ENCODE measurements around the gene SEC61A1. TPM values are rescaled to one million over a fixed set of nuclear protein-coding genes. Genes with fewer than 3 reads are reported as not detected.

The SEC61A1 gene
- total RNA-seq, 1 donor from 2014 or later, result 92.8 TPM

DNA sequence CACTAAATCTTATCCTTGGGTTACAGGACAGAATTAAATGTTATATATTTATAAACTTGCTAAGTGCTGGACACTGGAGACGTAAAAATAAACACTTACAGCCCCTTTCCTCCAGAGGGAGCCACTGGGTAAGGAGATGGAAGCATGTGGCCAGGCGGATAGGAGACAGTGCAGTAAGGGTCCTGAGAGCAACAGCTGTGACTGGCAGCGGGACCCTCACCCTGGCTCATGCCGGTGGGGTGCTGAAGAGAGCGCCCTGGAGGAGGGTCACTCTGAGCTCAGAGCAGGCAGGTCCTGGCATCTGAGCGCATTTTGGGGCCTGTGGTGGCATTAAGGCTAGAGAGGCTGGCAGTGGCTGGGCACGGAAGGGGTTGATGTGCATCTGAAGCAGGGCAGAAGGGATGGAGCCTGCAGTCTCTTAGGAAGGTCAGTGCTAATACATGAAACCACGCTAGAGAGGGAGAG is 16.0 kb downstream of the SEC61A1 start:
- no peak for TF ChIP-seq POLR2A (IDR thresholded peaks at IDR 0.05)
- TF ChIP-seq POLR2AphosphoS5 (IDR thresholded peaks at IDR 0.05; ENCODE audit: insufficient read depth in 1 of 2, low read depth in 1 of 2), result no peak
- TF ChIP-seq, protein P1, sequence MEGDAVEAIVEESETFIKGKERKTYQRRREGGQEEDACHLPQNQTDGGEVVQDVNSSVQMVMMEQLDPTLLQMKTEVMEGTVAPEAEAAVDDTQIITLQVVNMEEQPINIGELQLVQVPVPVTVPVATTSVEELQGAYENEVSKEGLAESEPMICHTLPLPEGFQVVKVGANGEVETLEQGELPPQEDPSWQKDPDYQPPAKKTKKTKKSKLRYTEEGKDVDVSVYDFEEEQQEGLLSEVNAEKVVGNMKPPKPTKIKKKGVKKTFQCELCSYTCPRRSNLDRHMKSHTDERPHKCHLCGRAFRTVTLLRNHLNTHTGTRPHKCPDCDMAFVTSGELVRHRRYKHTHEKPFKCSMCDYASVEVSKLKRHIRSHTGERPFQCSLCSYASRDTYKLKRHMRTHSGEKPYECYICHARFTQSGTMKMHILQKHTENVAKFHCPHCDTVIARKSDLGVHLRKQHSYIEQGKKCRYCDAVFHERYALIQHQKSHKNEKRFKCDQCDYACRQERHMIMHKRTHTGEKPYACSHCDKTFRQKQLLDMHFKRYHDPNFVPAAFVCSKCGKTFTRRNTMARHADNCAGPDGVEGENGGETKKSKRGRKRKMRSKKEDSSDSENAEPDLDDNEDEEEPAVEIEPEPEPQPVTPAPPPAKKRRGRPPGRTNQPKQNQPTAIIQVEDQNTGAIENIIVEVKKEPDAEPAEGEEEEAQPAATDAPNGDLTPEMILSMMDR (IDR thresholded peaks at IDR 0.05), result no peak
- Histone ChIP-seq H3K27me3 (no peaks in the 10 kb centered on the region), H3K4me1 (no peaks in the 10 kb centered on the region), H3K4me3 (no peak overlapping the region), H3K9me3 (no peaks in the 10 kb centered on the region), H3K36me3 (peaks cover 0 to 78% of the 10 kb centered on the region in 2 donors), H3K27ac (no peak overlapping the region)
- no peak for DNase-seq (ENCODE audit: extremely low spot score in 2 of 2)
- intact Hi-C loops (cut with DNase I), result no loop called here

DNA sequence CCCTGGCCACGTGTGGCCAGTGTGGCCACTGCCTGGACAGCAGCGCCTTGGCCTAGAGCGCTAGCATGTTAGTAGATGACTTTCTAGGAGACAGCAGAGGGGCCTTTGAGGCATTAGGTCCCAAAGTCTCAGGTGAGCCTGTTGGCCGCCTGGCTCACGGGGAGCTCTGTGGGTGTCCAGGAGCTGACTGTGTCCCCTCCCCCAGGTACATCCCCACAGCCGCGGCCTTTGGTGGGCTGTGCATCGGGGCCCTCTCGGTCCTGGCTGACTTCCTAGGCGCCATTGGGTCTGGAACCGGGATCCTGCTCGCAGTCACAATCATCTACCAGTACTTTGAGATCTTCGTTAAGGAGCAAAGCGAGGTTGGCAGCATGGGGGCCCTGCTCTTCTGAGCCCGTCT is 17.0 kb downstream of the SEC61A1 start:
- peaks cover 0 to 67% of the 10 kb centered on the region in 2 donors for H3K36me3 ChIP-seq
- no peaks in the 10 kb centered on the region for H3K9me3 ChIP-seq
- TF ChIP-seq, protein P1 (IDR thresholded peaks at IDR 0.05), result no peak
- TF ChIP-seq POLR2A (IDR thresholded peaks at IDR 0.05) (no peak), POLR2AphosphoS5 (IDR thresholded peaks at IDR 0.05; ENCODE audit: insufficient read depth in 1 of 2, low read depth in 1 of 2) (no peak)

DNA sequence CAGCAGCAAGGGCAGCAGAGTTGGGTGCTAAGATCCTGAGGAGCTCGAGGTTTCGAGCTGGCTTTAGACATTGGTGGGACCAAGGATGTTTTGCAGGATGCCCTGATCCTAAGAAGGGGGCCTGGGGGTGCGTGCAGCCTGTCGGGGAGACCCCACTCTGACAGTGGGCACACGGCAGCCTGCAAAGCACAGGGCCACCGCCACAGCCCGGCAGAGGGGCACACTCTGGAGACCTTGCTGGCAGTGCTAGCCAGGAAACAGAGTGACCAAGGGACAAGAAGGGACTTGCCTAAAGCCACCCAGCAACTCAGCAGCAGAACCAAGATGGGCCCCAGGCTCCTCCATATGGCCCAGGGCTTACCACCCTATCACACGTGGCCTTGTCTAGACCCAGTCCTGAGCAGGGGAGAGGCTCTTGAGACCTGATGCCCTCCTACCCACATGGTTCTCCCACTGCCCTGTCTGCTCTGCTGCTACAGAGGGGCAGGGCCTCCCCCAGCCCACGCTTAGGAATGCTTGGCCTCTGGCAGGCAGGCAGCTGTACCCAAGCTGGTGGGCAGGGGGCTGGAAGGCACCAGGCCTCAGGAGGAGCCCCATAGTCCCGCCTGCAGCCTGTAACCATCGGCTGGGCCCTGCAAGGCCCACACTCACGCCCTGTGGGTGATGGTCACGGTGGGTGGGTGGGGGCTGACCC is 18.8 kb downstream of the SEC61A1 start:
- H3K9me3 ChIP-seq, result no peaks in the 10 kb centered on the region
- intact Hi-C loops (cut with DNase I), result no loop called here
- H3K27me3 ChIP-seq, result no peaks in the 10 kb centered on the region
- no peak overlapping the region for H3K4me3 ChIP-seq
- H3K36me3 ChIP-seq, result peaks cover 0 to 49% of the 10 kb centered on the region in 2 donors
- peaks cover 6% of the 10 kb centered on the region for H3K4me1 ChIP-seq
- peak; percentile 81 to 86 for DNase-seq (ENCODE audit: extremely low spot score in 2 of 2)
- H3K27ac ChIP-seq, result no peak overlapping the region
- TF ChIP-seq POLR2A (IDR thresholded peaks at IDR 0.05), result no peak
- TF ChIP-seq, protein P1 (IDR thresholded peaks at IDR 0.05), result no peak
- no peak for TF ChIP-seq POLR2AphosphoS5 (IDR thresholded peaks at IDR 0.05; ENCODE audit: insufficient read depth in 1 of 2, low read depth in 1 of 2)

More for the DNA sequence above, 17.0 kb downstream of the SEC61A1 start:
- intact Hi-C loops (cut with DNase I), result no loop called here
- Histone ChIP-seq H3K27me3 (no peaks in the 10 kb centered on the region), H3K4me1 (no peaks in the 10 kb centered on the region), H3K4me3 (no peak overlapping the region), H3K27ac (no peak overlapping the region)
- DNase-seq (ENCODE audit: extremely low spot score in 2 of 2), result no peak

DNA sequence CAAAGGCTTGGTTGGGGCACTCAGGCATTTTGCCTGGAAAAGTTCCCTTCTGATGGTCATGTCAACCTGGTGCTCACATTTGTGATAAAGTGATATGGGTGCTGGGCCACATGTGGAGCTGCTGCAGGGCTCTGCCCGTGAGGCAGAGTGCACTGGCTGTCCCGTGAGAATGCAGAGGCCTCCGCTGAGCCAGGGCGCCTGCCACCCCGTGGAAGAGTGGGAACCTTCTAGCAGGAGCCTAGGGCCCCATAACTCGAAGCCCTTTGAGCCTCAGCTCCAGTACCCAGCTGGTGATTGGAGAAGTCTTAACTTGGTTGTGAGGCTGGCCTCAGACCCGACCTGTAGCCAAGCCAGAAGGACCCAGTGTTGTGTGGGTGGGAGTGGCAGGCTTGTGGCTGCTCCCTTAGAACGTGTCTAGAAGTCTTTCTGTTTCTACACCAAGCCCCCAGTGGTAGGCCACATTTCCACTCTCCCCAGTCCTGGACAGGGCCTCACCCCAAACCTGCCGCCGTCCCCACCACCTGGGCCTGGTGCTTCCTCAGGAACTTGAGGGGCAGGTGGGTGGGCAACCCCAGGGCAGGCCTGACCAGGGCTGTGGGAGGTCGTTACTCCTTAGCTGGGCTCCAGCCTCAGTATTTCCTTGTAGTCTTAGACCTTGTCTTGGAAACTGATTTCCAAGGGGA is 19.7 kb downstream of the SEC61A1 start:
- peaks cover 6% of the 10 kb centered on the region for H3K4me1 ChIP-seq
- H3K36me3 ChIP-seq, result peaks cover 0 to 41% of the 10 kb centered on the region in 2 donors
- intact Hi-C loops (cut with DNase I), result no loop called here
- H3K9me3 ChIP-seq, result no peaks in the 10 kb centered on the region
- TF ChIP-seq POLR2AphosphoS5 (IDR thresholded peaks at IDR 0.05; ENCODE audit: insufficient read depth in 1 of 2, low read depth in 1 of 2), result no peak
- TF ChIP-seq, protein P1 (IDR thresholded peaks at IDR 0.05), result no peak
- TF ChIP-seq POLR2A (IDR thresholded peaks at IDR 0.05), result no peak
- no peak overlapping the region for H3K4me3 ChIP-seq
- no peak overlapping the region for H3K27ac ChIP-seq
- peak in 1 of 2 donors; percentile 64 for DNase-seq (ENCODE audit: extremely low spot score in 2 of 2)
- H3K27me3 ChIP-seq, result no peaks in the 10 kb centered on the region

Measured in vagina (tissue), 2 donors.